ENCODE measurements around the gene EEF1G. TPM values are rescaled to one million over a fixed set of nuclear protein-coding genes. Genes with fewer than 3 reads are reported as not detected.

Gene EEF1G
- polyA plus RNA-seq, 2 of the 4 experiments (the other 2 are of a cell fraction) = 1,570 to 1,728 TPM

DNA sequence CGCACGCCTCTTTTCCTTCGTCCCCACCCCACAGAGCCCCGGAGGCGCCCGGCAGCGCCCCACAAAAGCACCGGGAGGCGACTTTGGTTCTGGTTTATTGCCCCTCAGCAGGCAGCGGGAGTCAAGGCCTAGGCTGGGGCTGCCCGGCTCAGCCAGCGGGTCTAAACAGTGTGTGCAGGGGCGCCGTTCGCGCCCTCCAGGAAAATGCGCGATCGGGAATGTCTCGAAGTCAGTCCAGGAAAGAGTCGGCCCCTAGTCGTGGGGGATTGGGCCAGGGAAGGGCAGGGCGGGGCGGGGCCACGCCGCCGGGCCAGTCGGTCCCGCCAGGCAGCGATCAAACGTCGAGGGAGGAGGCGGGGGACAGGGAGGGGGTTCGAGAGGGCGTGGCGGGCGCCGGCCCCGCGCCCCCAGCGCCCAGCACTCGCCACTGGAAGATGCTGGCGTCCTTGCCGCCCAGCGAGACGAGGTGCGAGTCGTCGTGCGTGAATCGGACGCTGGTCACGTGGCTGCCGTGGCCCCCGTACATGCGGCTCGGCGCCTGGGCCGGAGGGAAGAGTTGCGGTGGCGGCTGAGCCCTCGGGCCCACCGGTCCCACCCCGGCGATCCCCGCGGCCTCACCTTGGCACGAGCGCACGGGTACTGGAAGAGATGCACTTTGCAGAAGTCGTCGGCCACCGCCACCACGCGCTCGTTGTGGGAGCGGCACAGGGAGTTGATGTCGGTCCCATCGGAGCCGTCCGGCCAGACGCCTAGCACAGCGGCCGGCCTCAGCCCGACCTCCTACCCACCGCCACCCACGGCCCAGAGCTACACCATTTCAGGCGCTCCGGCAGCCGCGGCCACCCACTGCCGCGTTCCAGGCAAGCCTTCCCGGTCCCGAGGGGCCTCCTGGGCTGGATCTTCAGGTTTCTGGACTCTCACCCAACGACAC is 28.7 kb upstream of the EEF1G start:
- FAIRE-seq (no peak), DNase-seq (ENCODE audit: low read depth in 1 of 2, low spot score in 1 of 2) (peak in 1 of 2 experiments; percentile 37), ATAC-seq (peak; percentile 21 to 37)
- Histone ChIP-seq H3K4me3 (peak overlapping the region; percentile 92), H3K27ac (peak overlapping the region; percentile 72 to 98), H3K4me1 (peaks cover 32% of the 10 kb centered on the region), H3K4me2 (peak overlapping the region; percentile 97), H3K9me3 (no peaks in the 10 kb centered on the region)
- WGBS (ENCODE audit: missing lambda C conversion rate) = 79% methylated on average over 71 of the region's 96 CpGs
- CTCF ChIA-PET = interaction anchor here (0.5 to 5.1 kb wide), 6 partner anchors 10 to 720 kb away, joined by 4 to 42 read pairs (median 10); partner anchors contain the start of genes EML3, ROM1 and TUT1
- TF ChIP-seq RNF2 (IDR thresholded peaks at IDR 0.05; ENCODE audit: borderline replicate concordance, low read depth) (0 out of 2 replicates have a peak, but pooled peaks have one; percentile 47), MAFK (IDR thresholded peaks at IDR 0.05; ENCODE audit: partially characterized antibody) (no peak)
- TF ChIP-seq, protein P1, sequence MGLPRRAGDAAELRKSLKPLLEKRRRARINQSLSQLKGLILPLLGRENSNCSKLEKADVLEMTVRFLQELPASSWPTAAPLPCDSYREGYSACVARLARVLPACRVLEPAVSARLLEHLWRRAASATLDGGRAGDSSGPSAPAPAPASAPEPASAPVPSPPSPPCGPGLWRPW (IDR thresholded peaks at IDR 0.05) = no peak
- POLR2A ChIA-PET = interaction anchor here (1.0 to 3.5 kb wide), 9 partner anchors 9 to 239 kb away, joined by 3 to 75 read pairs (median 6); partner anchors contain the start of genes B3GAT3, C11orf98, CSKMT and EEF1G

DNA sequence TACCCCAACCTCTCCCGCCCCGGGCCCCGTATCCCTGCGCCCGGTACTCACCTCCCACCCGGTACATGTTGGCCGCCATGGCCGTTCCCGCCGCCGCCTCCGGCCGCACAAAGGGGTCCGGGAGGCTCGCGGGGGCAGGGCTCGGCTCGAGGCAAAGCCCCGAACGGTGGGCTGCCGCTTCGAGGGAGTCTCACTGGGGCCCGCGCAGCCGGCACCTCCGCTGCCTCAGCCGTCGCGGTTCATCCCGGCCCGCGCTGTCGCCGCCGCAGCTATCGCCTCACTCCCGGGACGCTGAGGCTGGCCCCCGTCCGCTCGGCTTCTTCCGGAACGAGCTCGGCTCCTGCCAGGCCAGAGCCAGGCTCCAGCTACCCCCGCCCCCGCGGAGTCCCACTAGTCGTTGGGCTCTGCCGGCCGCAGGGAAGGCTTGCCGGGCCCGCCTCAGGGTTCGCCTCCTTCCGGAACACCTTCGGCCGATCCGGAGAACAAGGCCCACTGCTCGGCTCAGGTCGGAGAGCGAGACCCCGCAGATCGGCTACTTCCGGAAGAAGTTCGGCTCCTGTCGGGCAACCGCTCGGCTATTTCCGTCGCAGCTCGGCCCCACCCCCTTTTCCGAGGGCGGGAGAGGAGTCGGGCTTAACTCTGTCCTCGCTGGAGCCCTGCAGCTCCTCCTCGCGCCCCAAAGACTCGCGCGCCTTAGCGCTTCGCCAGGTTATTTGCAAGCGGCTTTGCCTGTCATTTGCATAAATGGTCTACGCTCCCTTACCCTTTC is 27.9 kb upstream of the EEF1G start, which contains the start of gene MTA2:
TSS of gene MTA2 (minus strand) at position 494 of the 769 bp plus-strand sequence. CDS start at position 79, 415 bp downstream.
- Histone ChIP-seq H3K4me1 (peaks cover 32% of the 10 kb centered on the region), H3K4me2 (peak within 1 kb of the TSS; percentile 97), H3K9me3 (no peaks in the 10 kb centered on the region), H3K4me3 (peak within 1 kb of the TSS; percentile 92), H3K27ac (peak within 1 kb of the TSS; percentile 95 to 98)
- ChIA-PET CTCF (interaction anchor here (0.9 to 5.1 kb wide), 4 partner anchors 8 to 177 kb away, joined by 4 to 42 read pairs (median 10); partner anchors contain the start of genes EML3, ROM1 and TUT1), POLR2A (interaction anchor here (0.6 to 3.5 kb wide), 10 partner anchors 8 to 240 kb away, joined by 3 to 75 read pairs (median 6); partner anchors contain the start of genes B3GAT3, C11orf98, CSKMT and EEF1G)
- 2% methylated on average over 30 of the region's 83 CpGs for WGBS (ENCODE audit: missing lambda C conversion rate)
- DNase-seq (ENCODE audit: low read depth in 1 of 2, low spot score in 1 of 2) (peak; percentile 87 to 98), ATAC-seq (peak; percentile 86 to 92), FAIRE-seq (peak; percentile 84)
- TF ChIP-seq MAFK (IDR thresholded peaks at IDR 0.05; ENCODE audit: partially characterized antibody) = no peak
- no peak for TF ChIP-seq NPAS2 (CRISPR knock-in tag; IDR thresholded peaks at IDR 0.05; ENCODE audit: borderline replicate concordance)
- no peak for TF ChIP-seq MAZ (IDR thresholded peaks at IDR 0.05; ENCODE audit: borderline replicate concordance, low read depth, low read length)
- TF ChIP-seq, protein P2, sequence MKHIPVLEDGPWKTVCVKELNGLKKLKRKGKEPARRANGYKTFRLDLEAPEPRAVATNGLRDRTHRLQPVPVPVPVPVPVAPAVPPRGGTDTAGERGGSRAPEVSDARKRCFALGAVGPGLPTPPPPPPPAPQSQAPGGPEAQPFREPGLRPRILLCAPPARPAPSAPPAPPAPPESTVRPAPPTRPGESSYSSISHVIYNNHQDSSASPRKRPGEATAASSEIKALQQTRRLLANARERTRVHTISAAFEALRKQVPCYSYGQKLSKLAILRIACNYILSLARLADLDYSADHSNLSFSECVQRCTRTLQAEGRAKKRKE (CRISPR knock-in tag; IDR thresholded peaks at IDR 0.05; ENCODE audit: low read depth) = no peak
- TF ChIP-seq NR3C1 (IDR thresholded peaks at IDR 0.05) = no peak
- no peak for TF ChIP-seq ZSCAN20 (CRISPR knock-in tag; IDR thresholded peaks at IDR 0.05)
- no peak for TF ChIP-seq RAD21 (conservative IDR thresholded peaks at IDR 0.05 in 1 of 2, IDR thresholded peaks at IDR 0.05 in 1 of 2)
- no peak for TF ChIP-seq HEYL (CRISPR knock-in tag; IDR thresholded peaks at IDR 0.05)
- TF ChIP-seq HDAC2 (IDR thresholded peaks at IDR 0.05) = no peak
- TF ChIP-seq TP53 (CRISPR knock-in tag; IDR thresholded peaks at IDR 0.05) = no peak
- no peak for TF ChIP-seq POLR2AphosphoS2 (conservative IDR thresholded peaks at IDR 0.05; ENCODE audit: low read length)
- TF ChIP-seq JUN (IDR thresholded peaks at IDR 0.05) = peak; percentile 40 to 55; a peak in 4 of 5 replicates
- TF ChIP-seq CBX8 (IDR thresholded peaks at IDR 0.05) = no peak
- TF ChIP-seq FOSL2 (IDR thresholded peaks at IDR 0.05) = no peak
- no peak for TF ChIP-seq FOSL2 (CRISPR knock-in tag; IDR thresholded peaks at IDR 0.05)
- TF ChIP-seq, protein P3, sequence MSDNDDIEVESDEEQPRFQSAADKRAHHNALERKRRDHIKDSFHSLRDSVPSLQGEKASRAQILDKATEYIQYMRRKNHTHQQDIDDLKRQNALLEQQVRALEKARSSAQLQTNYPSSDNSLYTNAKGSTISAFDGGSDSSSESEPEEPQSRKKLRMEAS (IDR thresholded peaks at IDR 0.05) = peak; percentile 63; the same call in 1 of the 2 replicates
- peak; percentile 22; the same call in 1 of the 2 replicates for TF ChIP-seq POLR2A (IDR thresholded peaks at IDR 0.05; ENCODE audit: low read length)
- TF ChIP-seq, protein P4, sequence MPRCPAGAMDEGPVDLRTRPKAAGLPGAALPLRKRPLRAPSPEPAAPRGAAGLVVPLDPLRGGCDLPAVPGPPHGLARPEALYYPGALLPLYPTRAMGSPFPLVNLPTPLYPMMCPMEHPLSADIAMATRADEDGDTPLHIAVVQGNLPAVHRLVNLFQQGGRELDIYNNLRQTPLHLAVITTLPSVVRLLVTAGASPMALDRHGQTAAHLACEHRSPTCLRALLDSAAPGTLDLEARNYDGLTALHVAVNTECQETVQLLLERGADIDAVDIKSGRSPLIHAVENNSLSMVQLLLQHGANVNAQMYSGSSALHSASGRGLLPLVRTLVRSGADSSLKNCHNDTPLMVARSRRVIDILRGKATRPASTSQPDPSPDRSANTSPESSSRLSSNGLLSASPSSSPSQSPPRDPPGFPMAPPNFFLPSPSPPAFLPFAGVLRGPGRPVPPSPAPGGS (IDR thresholded peaks at IDR 0.05) = peak; percentile 56; the same call in 1 of the 3 replicates
- TF ChIP-seq EHF (CRISPR knock-in tag; IDR thresholded peaks at IDR 0.05) = no peak
- no peak for TF ChIP-seq RNF2 (IDR thresholded peaks at IDR 0.05; ENCODE audit: borderline replicate concordance, low read depth)
- no peak for TF ChIP-seq EHMT2 (IDR thresholded peaks at IDR 0.05; ENCODE audit: low read depth)
- no peak for TF ChIP-seq HOXB5 (CRISPR knock-in tag; IDR thresholded peaks at IDR 0.05)
- TF ChIP-seq, protein P5, sequence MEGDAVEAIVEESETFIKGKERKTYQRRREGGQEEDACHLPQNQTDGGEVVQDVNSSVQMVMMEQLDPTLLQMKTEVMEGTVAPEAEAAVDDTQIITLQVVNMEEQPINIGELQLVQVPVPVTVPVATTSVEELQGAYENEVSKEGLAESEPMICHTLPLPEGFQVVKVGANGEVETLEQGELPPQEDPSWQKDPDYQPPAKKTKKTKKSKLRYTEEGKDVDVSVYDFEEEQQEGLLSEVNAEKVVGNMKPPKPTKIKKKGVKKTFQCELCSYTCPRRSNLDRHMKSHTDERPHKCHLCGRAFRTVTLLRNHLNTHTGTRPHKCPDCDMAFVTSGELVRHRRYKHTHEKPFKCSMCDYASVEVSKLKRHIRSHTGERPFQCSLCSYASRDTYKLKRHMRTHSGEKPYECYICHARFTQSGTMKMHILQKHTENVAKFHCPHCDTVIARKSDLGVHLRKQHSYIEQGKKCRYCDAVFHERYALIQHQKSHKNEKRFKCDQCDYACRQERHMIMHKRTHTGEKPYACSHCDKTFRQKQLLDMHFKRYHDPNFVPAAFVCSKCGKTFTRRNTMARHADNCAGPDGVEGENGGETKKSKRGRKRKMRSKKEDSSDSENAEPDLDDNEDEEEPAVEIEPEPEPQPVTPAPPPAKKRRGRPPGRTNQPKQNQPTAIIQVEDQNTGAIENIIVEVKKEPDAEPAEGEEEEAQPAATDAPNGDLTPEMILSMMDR (IDR thresholded peaks at IDR 0.05) = no peak
- TF ChIP-seq CBX2 (IDR thresholded peaks at IDR 0.05; ENCODE audit: borderline replicate concordance, low read depth) = no peak

All from A549 (cell line).